HuH-7.5 (cell line): ENCODE measurements around the gene RAPSN.

ENCODE experiments used
- DNase-seq: peaks from one replicate; pipeline ENCODE4 v3.0.0; 2011; ENCODE audit warnings: low spot score

RAPSN gene

DNA sequence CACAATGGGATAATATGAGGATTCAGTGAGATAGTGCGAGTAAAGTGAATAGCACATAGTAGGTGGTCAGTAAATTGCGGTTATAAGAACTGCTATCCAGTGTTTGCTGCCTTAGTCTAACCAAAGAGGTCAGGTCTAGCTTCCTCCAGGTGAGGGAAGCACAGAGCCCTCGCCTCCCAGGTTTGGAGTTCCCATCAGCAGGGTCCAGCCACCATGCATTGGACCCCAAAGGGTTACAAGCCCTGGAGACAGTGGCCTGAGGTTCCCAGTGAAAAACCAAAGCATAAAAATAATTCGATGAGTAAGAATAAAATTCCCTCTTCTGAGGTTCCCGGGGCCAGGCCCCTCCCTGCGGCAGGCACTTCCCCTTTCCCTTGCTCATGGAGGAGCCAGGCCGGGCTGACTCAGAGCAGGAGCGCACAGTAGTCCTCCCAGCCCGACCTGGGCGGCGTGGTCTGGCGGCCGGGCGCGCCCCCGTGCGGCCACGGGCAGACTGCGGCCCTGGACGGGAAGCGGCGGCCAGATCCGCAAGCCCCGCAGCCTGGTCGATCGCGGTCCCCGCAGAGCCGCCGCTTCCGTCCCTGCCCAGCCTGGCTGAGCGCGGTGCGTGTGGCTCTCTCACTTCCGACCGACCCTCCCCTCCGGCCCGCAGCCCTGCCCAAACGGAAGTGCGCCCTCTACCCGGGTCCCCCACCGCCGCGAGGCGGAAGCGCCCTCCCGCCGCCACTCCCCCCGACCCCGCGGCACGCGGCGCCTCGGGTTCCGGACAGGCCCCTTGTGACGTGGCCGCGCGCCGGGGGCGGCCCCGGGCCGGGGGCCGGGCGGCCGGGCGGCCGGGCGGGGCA lies 41.0 kb downstream of the RAPSN start, which contains the start of gene SLC39A13:
SLC39A13 (plus strand) TSS at position 845 of the 845 bp plus-strand sequence. CDS start 1,505 bp downstream, outside the sequence.
- peak; percentile 96 for DNase-seq

DNA sequence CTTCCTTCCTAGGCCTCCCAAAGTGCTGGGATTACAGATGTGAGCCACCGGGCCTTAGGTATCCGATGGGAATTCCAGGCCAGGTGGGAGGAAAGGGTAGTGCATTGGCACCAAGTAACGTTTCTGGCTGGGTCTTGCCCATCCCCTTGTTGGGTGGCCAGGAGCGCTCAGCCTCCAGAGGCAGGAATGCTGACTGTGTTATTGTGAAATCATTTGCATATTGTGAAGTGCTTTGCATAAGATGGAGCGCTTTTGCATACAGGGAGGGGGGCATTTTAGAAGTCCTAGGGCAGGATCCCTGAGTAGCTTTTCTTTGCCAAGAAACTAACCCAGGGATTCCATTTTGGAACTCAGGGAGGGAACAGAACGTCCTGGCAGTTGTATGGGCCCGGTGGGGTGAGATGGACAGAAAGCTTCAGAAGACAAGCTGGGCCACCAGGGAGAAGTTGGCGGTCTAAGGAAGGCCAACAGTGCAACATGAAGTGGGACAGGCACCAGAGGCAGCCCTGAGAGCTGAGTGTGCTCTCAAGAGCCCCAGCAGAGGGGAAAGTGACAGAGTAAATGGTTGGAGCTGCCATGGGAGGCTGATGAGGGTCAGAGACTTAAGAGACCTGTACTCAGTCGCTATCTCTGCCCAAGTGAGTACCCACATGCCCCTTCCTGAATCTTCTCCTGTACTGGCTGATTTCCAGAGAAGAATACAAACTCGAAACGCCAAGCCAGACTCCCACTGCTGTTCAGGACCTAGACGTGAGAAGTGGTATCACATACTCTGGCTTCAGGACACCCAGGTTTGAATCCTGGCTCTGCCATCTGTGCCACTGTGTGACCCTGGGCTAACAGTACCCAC lies 41.8 kb downstream of the RAPSN start:
- DNase-seq, result no peak

DNA sequence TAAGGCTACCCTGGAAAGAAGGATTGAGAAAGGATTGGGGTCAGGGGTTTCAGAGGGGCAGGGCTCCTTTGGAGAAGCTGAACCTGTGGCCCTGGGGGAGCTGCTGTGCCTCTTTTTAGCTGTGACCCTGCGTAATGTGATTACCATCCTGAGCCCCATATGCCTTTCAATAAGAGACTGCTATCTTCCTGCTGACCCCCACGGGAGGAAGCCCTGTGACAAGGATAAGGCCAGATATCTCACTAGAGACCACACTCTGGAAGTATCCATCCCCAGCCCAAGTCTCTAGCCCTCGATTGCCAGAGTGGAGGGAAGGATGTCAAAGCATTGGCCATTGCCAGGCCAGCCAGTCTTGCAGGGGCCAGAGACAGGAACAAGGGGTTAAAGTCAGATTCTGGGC lies 45.4 kb downstream of the RAPSN start:
- no peak for DNase-seq

DNA sequence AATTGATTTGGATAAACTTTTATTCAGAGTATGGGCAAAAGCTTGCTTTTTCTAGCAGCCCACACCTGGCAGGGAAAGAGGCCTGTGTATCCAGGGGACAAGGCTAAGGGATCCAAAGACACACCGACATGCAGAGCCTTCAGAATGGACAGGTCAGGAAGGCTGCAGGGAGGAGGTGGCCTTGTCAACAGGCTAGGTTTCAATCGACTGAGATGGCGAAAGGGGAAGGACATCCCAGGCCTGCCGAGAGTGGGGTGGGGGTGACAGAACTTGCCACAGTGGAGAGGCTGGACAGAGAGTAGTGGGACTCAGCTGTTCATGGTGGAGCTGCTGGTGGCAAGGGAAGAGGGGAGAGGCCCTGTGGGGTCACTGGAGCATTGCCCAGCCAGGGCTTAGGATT lies 45.8 kb downstream of the RAPSN start:
- no peak for DNase-seq

DNA sequence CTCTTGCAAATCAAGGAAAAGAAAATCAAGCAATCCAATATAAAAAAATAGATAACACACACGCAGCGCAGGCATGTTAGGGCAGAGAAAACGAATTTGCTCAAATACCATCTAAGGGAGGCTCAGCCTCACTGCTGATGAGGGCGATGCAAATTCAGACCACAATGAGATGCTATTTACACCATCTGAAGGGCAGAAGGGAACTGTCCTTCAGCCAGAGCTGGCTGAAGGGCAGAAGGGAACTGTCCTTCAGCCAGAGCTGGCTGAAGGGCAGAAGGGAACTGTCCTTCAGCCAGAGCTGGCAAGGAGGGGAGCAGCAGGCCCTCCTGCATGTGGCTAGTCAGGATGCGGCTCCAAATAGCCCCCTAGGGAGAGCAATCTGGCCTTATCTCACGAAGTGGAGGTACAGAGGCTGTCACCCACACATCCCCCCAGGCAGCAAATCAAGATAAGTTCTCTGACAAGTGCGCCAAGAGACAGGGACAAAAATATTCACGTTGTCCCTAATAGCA lies 48.1 kb downstream of the RAPSN start:
- DNase-seq, result no peak

DNA sequence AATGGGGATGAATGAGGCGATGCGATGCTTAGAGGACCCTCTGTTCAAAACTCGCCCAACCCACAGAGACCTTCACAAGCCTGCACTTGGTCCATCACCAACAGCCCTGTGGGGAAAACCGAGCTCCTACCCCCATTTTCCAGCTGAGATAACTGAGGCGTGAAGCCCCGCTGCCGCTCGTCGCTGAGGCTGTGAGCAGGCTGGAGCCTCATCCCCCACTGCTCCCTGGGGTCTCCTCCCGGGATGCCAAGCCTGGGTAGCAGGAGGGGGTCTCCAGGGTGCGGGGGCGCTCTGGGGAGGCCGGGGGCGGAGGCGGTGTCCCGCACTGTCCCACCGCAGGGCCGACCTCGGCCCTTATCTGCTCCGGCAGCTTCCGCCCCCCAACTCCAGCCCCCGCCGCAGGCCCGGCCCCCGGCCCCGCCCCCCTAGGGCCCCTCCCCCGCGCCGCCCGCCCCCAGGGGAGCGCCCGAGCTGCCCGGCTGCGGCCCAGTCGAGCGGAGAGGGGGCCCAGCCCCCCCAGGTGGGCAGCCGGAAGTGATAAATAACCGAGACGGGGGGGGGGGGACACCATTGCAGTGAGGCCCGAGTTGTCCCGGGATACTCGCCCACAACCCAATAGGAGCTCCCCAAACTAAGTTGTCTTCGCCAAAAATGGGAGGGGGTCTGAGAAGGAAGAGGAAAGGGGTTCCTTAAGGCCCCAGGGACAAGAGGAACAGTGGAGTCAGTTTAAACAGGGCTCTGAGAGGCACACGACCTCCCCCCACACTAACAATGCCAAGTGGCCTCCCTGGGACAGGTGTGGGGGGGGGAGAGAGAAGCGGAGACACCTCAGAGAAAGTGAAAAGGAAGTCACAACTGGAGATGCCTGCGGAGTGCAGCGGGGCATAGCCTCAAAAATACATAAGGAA lies 48.8 kb downstream of the RAPSN start:
- peak; percentile 43 for DNase-seq

DNA sequence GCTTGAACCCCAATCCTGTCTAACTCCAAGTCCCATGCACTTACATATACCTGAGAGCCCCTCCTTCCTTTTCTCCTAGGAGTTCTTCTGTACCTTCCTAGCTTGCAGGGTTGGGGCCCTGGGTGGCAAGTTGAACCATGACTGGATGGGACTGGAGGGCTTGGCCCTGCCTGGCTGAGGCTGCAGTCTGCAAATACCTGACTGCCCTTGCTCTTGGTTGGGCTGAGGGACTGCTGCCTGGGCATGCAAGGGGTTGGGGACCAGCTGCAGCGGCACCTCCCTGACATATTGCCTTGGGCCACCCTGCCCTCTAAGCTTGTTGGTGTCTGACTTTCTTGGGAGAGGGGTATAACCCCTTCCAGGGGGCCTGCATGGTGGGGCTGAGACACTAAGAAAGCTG lies 50.4 kb downstream of the RAPSN start:
- DNase-seq, result no peak

DNA sequence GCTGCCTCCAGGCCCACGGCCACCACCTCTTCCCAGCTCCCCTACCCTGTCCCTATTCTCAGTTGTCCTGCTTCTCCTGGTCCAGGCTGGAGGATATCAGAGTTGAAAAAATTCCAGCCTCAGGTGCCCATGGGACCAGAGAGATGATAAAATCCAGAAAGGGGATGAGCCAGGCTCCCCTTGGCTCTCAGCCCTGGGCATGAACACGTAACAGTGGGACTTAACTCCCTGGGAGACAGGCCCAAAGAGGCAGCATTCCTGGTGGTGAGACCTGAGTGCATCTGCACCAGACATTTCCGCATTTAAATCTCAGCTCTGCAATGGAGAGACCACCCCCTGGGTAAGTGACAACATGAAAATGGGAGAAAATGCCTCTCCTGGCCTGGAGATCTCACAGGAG lies 50.9 kb downstream of the RAPSN start:
- no peak for DNase-seq

DNA sequence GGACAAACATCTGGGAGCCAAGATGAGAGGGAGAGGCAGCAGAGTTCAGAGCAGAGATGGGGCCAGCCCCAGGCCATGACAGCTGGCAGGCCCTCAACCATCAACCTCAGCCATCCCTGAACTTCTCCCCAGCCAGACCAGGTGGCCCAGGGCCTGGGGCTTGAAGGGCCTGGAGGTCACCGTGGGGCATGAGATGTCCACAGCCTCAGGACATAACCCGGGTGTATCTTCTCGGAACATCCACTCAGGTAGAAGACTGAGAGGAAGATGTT lies 53.0 kb downstream of the RAPSN start:
- no peak for DNase-seq

DNA sequence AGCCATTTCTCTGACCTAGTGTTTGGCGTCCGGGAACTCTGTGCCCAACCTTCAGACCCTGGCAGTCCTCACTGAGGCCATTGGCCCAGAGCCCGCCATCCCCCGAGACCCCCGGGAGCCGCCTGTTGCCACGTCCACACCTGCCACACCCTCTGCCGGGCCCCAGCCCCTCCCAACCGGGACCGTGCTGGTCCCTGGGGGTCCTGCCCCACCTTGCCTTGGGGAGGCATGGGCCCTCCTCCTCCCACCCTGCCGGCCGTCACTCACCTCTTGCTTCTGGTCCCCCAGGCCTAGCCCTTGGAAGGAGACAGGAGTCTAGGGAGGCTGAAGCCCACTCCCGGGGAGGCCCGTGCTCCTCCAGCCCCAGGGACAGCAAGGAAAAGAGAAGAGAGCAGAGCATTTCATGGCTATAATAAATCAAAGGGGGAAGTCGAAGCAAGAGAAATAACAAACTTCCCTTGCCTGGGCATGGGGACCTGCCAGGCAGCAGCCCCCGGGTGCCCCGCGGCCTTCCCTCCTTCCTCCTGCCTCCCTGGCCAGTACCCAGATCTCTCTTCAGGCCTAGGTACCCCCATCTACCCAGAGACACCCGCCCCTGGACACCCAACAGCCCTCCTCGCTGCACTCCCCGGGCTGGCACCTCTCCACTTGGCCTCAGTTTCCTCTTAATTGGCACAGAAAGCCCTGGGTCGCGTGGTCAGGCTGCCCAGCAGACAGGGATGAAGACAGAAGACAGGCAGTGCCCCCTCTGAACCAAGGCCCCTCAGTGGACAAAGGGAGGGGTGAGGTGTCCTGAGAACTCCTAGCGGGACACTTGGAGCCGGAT lies 53.5 kb downstream of the RAPSN start:
- no peak for DNase-seq

DNA sequence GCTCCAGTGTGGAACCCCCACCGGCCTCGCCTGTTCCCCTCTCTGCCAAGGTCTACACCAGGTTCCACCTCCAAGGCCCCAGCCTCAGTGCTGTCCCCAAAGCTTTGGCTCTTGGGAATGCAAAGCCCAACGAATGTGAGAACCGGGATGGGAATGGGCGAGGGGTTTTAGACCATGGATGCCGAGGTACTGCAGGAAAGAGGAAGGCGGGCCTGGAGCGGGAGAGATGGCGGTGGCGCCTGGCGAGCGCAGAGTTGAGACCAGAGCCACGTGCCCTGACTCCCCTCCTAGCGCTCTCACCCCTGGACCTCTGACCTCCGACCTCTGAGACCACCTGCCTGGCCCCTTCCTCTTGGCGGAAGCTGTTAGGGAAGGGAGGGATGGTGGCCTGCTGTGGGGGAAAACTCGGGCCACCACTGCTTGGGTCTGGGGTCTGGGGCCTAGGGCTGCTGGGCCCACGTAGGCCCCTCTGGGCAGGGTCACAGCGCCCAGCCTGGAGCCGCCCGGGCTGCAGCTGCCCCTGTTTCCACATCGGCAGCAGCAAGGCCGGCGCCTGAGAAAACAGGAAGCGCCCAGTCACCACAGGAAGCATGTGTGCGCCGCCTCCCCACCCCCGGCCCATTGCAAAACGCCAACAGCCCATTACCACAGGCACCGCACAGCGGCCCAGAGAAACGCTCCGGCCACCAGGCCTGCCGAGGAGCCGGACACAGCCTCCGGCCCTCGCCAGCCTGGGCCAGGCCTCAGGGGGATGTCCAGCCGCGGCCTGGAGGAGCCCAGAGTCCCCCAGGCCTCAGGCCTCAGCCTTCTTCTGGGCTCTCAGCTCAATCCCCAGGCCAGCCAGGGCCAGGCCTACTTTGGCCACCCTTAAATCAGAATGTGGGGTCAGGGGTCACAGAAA lies 54.4 kb downstream of the RAPSN start:
- no peak for DNase-seq

DNA sequence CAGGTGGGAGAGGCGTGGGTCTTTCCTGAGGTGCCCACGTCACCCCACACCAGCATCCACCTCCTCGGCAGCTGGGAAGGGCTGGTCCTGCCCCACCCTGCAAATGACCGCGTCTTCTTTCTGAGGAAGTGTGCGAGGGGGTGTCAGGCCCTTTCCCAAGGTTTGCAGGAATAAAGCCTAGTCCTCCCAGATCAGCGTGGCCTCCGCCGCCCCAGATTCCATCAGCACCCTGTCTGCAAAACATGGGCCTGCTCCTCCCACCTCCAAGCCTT lies 55.0 kb downstream of the RAPSN start:
- DNase-seq, result no peak

DNA sequence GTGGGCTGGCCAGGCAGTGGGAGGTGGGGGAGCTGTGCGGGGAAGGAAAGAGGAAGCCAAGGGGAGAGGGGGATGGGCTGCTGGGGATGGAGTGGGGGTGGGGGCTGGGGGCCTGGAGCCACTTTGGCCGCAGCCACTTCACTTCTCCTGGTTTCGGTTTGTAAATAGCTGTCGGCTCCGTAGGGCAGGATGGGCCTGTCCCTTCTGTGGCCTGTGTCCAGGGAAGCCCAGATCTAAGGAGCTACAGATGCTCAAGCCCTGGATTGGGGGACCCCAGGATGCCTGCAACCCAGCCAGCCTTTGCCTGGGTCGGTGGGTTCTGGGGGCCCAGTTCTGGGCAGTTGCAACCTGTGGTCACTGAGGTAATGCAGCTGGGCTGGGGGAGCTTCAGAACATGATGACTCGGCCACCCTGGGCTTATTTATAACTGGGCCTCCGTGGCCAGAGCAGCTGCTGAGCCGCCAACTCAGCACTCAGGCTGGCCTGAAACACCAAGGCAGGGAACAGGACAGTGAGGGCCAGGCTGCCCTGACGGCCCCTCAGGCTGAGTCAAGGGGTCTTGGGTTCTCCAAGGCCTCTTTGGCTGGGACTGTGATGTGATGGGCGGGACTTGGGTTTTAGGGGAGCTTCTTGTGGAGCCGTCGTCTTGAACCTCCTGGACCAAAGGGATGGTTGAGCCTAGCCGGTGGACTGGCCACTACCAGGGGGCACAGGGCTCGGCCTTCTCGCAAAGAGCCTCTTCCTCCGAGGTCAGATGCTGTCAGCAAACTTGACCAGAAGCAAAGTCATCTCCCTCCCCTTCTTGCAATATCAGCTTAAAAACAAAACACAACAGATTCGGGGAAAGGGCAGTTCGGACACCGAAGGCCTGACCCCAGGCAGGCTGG lies 55.5 kb downstream of the RAPSN start:
- DNase-seq, result no peak

DNA sequence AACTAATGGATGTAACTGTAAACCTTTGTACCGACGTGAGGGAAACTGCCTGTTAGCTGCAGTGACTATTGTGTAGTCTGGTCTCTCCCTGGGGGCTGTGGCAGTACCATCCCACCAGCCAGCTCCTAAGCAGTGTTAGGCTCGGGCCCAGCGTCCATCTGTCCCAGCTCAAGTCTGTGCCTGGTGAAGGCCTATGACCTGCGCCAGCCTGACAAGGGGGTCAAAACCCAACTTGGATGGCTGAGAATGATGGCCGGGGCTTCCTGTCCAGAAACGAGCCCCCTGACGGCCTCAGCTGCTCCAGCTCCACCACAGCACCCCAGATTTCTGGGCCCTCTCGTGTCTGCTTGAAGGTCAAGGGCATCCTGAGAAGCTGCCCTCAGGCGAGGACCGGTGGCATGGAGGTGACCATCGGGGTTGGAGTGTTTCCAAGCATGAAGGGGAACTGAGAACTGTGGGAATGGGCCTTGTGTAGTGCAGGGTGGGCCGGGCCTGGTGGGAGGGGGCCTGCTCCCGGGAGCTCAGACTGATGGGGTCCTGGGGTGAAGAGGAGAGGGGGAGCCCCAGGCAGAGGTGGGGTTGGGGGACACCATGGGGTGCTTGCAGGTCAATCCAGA lies 56.3 kb downstream of the RAPSN start:
- no peak for DNase-seq

DNA sequence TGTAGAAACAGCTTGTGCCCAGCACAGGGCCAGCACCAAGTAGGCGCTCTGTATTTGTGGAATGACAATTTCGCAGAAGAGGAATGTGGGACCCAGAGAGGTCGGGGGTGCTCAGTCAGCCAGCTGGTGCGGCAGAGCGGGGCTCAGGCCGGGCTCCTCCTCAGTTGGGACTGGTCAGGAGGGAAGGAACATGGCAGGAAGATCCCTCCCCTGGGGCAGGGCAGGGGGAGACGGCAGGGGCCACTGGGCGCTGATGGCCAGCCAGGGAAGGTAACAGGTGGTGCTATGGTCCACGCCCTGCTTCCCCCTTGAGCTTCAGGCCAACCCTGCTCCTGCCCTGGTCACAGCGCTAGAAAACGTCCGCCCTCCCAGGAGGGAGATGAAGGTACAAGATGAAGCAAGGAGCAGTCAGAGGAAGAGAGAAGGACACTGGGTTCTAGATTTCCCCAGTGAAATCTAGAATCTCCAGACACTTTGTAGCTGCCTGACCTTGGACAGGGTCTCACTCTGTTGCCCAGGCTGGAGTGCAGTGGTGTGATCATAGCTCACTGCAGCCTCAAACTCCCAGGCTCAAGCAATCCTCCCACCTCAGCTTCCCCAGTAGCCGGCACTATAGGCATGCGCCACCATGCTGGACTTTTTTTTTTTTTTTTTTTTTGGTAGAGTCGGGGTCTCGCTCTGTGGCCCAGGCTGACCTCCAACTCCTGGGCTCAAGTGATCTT lies 57.1 kb downstream of the RAPSN start:
- DNase-seq, result no peak

DNA sequence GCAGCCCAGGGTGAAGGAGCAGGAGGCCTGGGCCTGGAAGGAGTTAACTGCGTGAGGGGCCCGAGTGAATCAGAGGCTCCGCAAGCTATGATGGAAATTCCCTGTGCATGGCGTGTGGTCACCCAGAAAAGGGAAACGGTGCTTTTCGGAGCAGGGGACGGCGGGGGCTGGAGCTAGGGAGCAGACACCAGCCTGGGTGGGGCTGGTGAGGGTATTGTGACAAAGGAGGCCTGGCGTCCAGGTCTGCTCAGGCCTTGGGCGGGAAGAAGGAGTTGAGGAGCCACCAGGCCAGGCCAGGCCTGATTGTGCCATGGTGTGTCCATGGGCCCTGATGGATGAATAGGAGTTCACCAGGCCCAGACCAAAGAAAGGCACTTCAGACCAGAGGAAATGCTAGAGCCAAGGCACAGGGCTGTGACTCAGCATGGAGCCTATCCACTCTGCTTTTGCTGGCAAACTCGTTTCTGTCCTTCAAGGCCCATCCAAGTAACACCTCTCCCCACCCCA lies 57.8 kb downstream of the RAPSN start:
- no peak for DNase-seq

DNA sequence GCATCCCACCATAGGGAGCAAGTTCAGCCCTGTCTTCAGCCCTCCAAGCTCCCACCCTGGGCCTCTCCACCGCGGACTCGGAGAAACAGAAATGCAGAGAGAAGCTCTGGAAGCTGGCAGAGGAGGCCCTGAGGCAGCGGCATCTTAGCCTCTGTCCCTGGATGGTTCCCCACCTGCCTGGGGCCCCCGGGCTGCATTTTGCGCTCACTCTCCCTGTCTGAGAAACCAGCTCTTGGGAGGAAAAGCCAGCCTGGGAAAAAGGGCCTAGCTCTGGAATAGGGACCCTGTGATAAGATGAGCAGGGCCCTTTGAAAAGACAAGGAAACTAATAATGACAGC lies 58.5 kb downstream of the RAPSN start:
- DNase-seq, result no peak
